ENCODE data around the gene METTL6. TPM values are rescaled to one million over a fixed set of nuclear protein-coding genes. Genes with fewer than 3 reads are reported as not detected.

Gene METTL6
- total and polyA plus RNA-seq, 2 donors (not counting 1 experiment from before 2014, with no cell fraction given): 7.6 to 23.9 TPM

DNA sequence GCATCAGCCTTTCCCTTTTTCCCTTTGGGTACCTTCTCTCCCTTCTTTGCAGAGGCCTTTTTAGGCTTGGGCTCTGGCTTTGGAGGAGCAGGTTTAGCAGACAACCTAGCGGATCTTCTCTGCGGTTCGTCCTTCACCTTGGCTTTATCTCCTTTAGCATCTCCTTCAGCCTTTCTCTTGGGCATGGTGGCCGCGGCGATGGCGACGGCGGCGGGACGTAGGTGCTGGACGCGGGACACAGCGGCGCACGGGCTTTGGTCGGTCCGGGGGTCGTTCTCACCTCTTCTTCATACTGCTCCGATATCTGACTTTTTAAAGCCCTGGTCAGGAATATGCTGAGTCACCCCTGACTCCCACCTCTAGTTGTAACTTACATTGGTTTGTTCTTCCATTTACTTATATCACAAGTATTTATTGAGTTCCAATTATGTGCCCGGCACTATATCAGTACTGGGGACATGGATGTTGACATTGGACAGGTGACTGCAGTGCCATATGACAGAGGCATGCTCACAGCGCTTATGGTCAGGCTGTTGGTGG is 51.8 kb downstream of the METTL6 start:
- Histone ChIP-seq H4K20me1 (ENCODE audit: control insufficient read depth, insufficient read depth, low read length, poor library complexity, severe bottlenecking) (no peaks in the 10 kb centered on the region), H3K36me3 (replicated peaks in 1 of 2; ENCODE audit: control extremely low read depth in 1 of 2, control insufficient read depth in 1 of 2, extremely low read depth in 1 of 2, insufficient read depth in 2 of 2, low read length in 1 of 2) (no peaks in the 10 kb centered on the region), H3K9ac (ENCODE audit: low read length) (no peak overlapping the region), H3K9me3 (ENCODE audit: control extremely low read depth in 1 of 3, control insufficient read depth in 2 of 3, insufficient read depth in 1 of 3, low read length in 2 of 3) (no peaks in the 10 kb centered on the region), H3K27me3 (replicated peaks in 1 of 4; ENCODE audit: control extremely low read depth in 1 of 4, control insufficient read depth in 3 of 4, insufficient read depth in 4 of 4, low read length in 3 of 4) (no peaks in the 10 kb centered on the region), H3K4me2 (replicated peaks; ENCODE audit: low read depth, low read length, poor library complexity, severe bottlenecking) (no peak overlapping the region), H2AFZ (ENCODE audit: insufficient read depth, low read depth, low read length, poor library complexity, severe bottlenecking) (no peak overlapping the region), H3K4me3 (ENCODE audit: control extremely low read depth in 1 of 5, extremely low read depth in 1 of 5, insufficient read depth in 1 of 5, low read depth in 2 of 5, low read length in 4 of 5) (no peak overlapping the region), H3K79me2 (ENCODE audit: control insufficient read depth, insufficient read depth, low read length) (peaks cover 11% of the 10 kb centered on the region), H3K4me1 (ENCODE audit: control insufficient read depth in 2 of 2, insufficient read depth in 2 of 2, low read length in 2 of 2) (peaks cover 12 to 22% of the 10 kb centered on the region in 2 donors), H3K27ac (ENCODE audit: low read length in 2 of 2) (no peak overlapping the region)
- peaks cover 13% of the 10 kb centered on the region for H3K4me1 Mint-ChIP-seq
- TF ChIP-seq CTCF (IDR thresholded peaks at IDR 0.05): no peak
- TF ChIP-seq EZH2 (IDR thresholded peaks at IDR 0.05; ENCODE audit: borderline replicate concordance, insufficient read depth, low read depth, low read length, poor library complexity, severe bottlenecking): no peak
- H3K4me3 Mint-ChIP-seq: no peak overlapping the region
- peak overlapping the region; percentile 42 for H3K27ac Mint-ChIP-seq
- ATAC-seq (ENCODE audit: low read depth) (no peak), DNase-seq (no peak)
- ChIA-PET POLR2A (interaction anchor here (0.7 to 0.9 kb wide), 2 partner anchors 41 to 43 kb away, joined by 3 read pairs; partner anchors contain the start of gene SH3BP5), CTCF (interaction anchor here (0.6 to 6.8 kb wide), 4 partner anchors 13 to 108 kb away, joined by 3 to 137 read pairs (median 24); partner anchors contain the start of gene SH3BP5)
- H3K27me3 Mint-ChIP-seq: no peaks in the 10 kb centered on the region
- 98% methylated on average over 21 of the region's 22 CpGs for WGBS (ENCODE audit: insufficient coverage)
- no peaks in the 10 kb centered on the region for H3K9me3 Mint-ChIP-seq (ENCODE audit: insufficient read depth)
- intact Hi-C loops (cut with micrococcal nuclease): no loop called here

DNA sequence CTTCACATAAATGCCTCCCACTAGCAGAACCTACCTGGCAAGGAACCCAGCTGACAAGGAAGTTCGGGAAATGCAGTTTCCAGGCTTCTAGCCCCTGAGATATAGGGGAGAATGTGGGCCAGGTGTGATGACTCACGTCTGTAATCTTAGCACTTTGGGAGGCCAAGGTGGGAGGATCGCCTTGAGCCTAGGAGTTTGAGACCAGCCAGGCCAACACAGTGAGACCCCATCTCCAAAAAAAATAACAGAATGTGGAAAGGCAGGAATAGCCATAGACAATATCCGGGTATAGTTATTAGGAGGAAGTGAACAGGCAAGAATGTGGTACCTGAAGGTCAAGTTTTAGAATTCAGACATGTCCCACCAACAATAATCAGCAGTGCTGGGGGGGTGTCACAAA is 54.4 kb downstream of the METTL6 start:
- peaks cover 22% of the 10 kb centered on the region for H3K4me1 Mint-ChIP-seq
- Histone ChIP-seq H2AFZ (ENCODE audit: insufficient read depth, low read depth, low read length, poor library complexity, severe bottlenecking) (no peak overlapping the region), H3K9me3 (ENCODE audit: control extremely low read depth in 1 of 3, control insufficient read depth in 2 of 3, insufficient read depth in 1 of 3, low read length in 2 of 3) (no peaks in the 10 kb centered on the region), H3K4me1 (ENCODE audit: control insufficient read depth in 2 of 2, insufficient read depth in 2 of 2, low read length in 2 of 2) (peaks cover 22 to 34% of the 10 kb centered on the region in 2 donors), H3K36me3 (replicated peaks in 1 of 2; ENCODE audit: control extremely low read depth in 1 of 2, control insufficient read depth in 1 of 2, extremely low read depth in 1 of 2, insufficient read depth in 2 of 2, low read length in 1 of 2) (no peaks in the 10 kb centered on the region), H4K20me1 (ENCODE audit: control insufficient read depth, insufficient read depth, low read length, poor library complexity, severe bottlenecking) (no peaks in the 10 kb centered on the region), H3K9ac (ENCODE audit: low read length) (no peak overlapping the region), H3K79me2 (ENCODE audit: control insufficient read depth, insufficient read depth, low read length) (peaks cover 11% of the 10 kb centered on the region), H3K27me3 (replicated peaks in 1 of 4; ENCODE audit: control extremely low read depth in 1 of 4, control insufficient read depth in 3 of 4, insufficient read depth in 4 of 4, low read length in 3 of 4) (no peaks in the 10 kb centered on the region), H3K4me2 (replicated peaks; ENCODE audit: low read depth, low read length, poor library complexity, severe bottlenecking) (no peak overlapping the region), H3K4me3 (ENCODE audit: control extremely low read depth in 1 of 5, extremely low read depth in 1 of 5, insufficient read depth in 1 of 5, low read depth in 2 of 5, low read length in 4 of 5) (no peak overlapping the region), H3K27ac (ENCODE audit: low read length in 2 of 2) (no peak overlapping the region)
- ATAC-seq (ENCODE audit: low read depth) (no peak), DNase-seq (no peak)
- no peak overlapping the region for H3K4me3 Mint-ChIP-seq
- CTCF ChIA-PET: interaction anchor here (1.9 kb wide), 1 partner anchor 105 kb away, joined by 6 read pairs; no protein-coding TSS in a partner anchor
- WGBS (ENCODE audit: insufficient coverage): 100% methylated on average over 1 of the region's 4 CpGs
- H3K9me3 Mint-ChIP-seq (ENCODE audit: insufficient read depth): no peaks in the 10 kb centered on the region
- no peak overlapping the region for H3K27ac Mint-ChIP-seq
- TF ChIP-seq CTCF (IDR thresholded peaks at IDR 0.05) (no peak), EZH2 (IDR thresholded peaks at IDR 0.05; ENCODE audit: borderline replicate concordance, insufficient read depth, low read depth, low read length, poor library complexity, severe bottlenecking) (no peak)
- intact Hi-C loops (cut with micrococcal nuclease): no loop called here
- POLR2A ChIA-PET: no interaction called here
- H3K27me3 Mint-ChIP-seq: no peaks in the 10 kb centered on the region

Data from B cell (primary cell).